Thymus (tissue), 11 donors: ENCODE data around the gene NTM. TPM values are rescaled to one million over a fixed set of nuclear protein-coding genes. Genes with fewer than 3 reads are reported as not detected.

Source experiments
- DNase-seq, 9 donors: peaks; one replicate each; pipeline ENCODE4 v3.0.0-alpha.2; 2013; ENCODE audit warnings: low spot score in 9 of 9, low read depth in 6 of 9, missing footprints in 1 of 9
- H3K27ac ChIP-seq, 2 donors: one replicate each; pipeline ENCODE4 v1.5.1; 2013; ENCODE audit warnings: control low read depth in 1 of 2, low read depth in 1 of 2, low read length in 1 of 2, mild to moderate bottlenecking in 1 of 2, moderate library complexity in 1 of 2
- H3K27me3 ChIP-seq, 2 donors: one replicate each; pipeline ENCODE4 v1.5.1; 2013; ENCODE audit warnings: low read length in 1 of 2; ENCODE audit not compliant: control insufficient read depth in 2 of 2, insufficient read depth in 1 of 2
- H3K36me3 ChIP-seq, 2 donors: one replicate each; pipeline ENCODE4 v1.5.1; 2013; ENCODE audit warnings: low read length in 1 of 2, mild to moderate bottlenecking in 1 of 2, moderate library complexity in 1 of 2; ENCODE audit not compliant: control insufficient read depth in 2 of 2, insufficient read depth in 2 of 2
- H3K4me1 ChIP-seq, 2 donors: one replicate each; pipeline ENCODE4 v1.5.1; 2013; ENCODE audit warnings: low read length in 2 of 2; ENCODE audit not compliant: control insufficient read depth in 2 of 2, insufficient read depth in 2 of 2
- H3K4me3 ChIP-seq, 2 donors: one replicate each; pipeline ENCODE4 v1.5.1; 2013; ENCODE audit warnings: low read length in 2 of 2, control low read depth in 1 of 2, mild to moderate bottlenecking in 1 of 2
- H3K9me3 ChIP-seq, 2 donors: one replicate each; pipeline ENCODE4 v1.5.1; 2013; ENCODE audit warnings: low read length in 1 of 2, mild to moderate bottlenecking in 1 of 2; ENCODE audit not compliant: control insufficient read depth in 2 of 2, insufficient read depth in 1 of 2
- WGBS: extraction: QIAGEN DNeasy Blood & Tissue Kit; methylation state at CpG from one replicate; pipeline ENCODE4 v1.1.7; 2013; 5-methylcytosine and 5-hydroxymethylcytosine counted together
- polyA plus RNA-seq: library from polyadenylated mRNA; stranded (reverse); fragments of 200-250 nt; gene quantifications from one replicate; pipeline ENCODE4 v1.2.3, GENCODE V29; 2013
- total RNA-seq: library from RNA; stranded (reverse); fragments of 120-200 nt; gene quantifications from one replicate; pipeline ENCODE4 v1.2.4, GENCODE V29; 2013
- donor health status: healthy.

Gene NTM
- total and polyA plus RNA-seq, 2 donors: 0.18 to 0.47 TPM

DNA sequence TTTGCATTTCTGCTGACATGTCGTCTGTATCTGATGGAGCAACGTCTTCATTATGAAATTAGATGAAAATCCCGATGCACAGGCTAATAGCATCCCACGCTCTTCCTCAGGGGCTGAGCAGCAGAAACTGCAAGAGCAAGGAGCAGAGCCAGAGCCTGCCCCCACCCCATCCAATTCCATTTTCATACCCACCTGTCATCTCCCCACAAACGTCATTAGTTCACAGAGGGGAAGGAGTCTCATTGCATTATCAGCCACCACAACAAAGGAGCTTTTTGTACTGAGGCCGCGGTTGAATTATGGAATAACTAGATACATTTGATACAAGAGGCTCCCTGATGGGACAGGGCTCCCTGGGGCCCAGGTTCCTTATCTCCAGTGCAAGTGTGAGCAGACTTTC is 515.0 kb downstream of the NTM start:
- DNase-seq: no peak
- Histone ChIP-seq H3K27ac (no peak overlapping the region), H3K9me3 (no peaks in the 10 kb centered on the region), H3K27me3 (no peaks in the 10 kb centered on the region), H3K4me1 (no peaks in the 10 kb centered on the region), H3K4me3 (no peak overlapping the region), H3K36me3 (no peaks in the 10 kb centered on the region)
- WGBS: 92% methylated on average over 7 of the region's 7 CpGs

DNA sequence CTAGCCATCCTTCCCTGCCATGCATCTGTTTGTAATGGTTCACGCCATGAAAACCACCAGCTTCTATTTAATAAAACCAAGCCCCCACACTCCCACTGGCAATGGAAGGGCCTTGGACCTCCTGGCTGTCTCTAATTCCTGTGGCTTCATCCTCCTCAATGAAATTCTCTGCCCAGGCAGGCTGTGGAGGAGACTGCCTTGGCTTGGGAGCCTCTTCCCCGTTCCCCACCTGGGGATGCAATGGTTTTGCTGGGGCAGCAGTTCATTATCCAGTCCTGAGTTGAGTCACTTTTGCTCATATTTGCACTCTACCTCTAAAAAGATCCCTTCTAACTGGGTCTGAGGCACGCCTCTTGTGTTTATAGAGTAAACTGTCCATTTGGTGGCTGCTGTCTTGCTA is 515.8 kb downstream of the NTM start:
- no peaks in the 10 kb centered on the region for H3K36me3 ChIP-seq
- 84% methylated on average over 3 of the region's 3 CpGs for WGBS
- no peak for DNase-seq
- no peaks in the 10 kb centered on the region for H3K9me3 ChIP-seq
- no peak overlapping the region for H3K4me3 ChIP-seq
- no peaks in the 10 kb centered on the region for H3K27me3 ChIP-seq
- H3K4me1 ChIP-seq: no peaks in the 10 kb centered on the region
- no peak overlapping the region for H3K27ac ChIP-seq

DNA sequence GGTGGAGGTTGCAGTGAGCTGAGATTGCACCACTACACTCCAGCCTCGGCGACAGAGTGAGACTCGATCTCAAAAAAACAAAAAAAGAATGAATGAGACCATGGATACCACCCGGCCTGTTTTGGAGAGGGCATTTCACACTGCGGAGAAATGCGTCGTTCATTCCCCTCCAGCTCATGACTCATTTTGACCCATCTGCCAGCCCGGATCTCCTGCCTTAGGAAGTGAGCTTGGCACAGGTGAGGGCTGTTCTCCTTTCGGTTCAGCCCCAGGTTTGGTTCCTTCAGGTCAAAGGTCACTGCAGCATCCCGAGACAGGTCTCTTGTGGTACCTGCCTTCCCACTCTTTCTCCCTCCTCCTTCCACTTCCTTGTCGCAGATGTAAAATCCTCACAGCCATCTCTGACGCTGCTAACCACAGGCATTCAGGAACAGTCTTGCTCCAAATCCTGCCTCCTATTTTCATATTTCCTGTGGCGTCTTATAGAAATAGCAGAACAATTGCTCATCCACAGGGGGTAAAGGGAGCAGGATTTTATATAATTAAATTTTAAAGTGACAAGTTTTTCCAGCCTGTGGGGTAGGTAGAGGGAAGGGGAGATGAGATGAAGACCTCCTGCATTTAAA is 517.9 kb downstream of the NTM start:
- no peak for DNase-seq
- H3K36me3 ChIP-seq: no peaks in the 10 kb centered on the region
- no peaks in the 10 kb centered on the region for H3K27me3 ChIP-seq
- no peak overlapping the region for H3K27ac ChIP-seq
- H3K4me3 ChIP-seq: no peak overlapping the region
- no peaks in the 10 kb centered on the region for H3K4me1 ChIP-seq
- WGBS: 86% methylated on average over 13 of the region's 13 CpGs
- H3K9me3 ChIP-seq: no peaks in the 10 kb centered on the region

DNA sequence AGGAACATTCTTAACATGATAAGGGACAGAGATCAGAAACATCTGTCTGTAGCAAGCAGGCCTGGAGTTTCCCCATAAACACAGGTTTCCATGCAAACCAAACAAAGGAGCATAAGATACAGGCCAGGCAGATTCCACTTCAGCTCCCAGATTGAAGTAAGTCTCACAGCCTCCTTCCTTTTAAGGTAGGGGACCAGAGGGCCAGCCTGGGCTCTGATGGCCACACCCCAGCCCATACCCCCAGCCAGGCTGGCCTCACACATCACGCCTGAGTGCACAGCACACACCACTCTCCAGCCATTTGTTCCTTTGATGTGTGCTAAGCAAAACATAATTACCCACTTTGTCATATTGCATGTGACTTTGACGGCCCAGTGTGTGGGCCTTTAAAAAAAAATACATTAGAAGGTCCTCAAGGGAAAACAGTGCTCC is 518.7 kb downstream of the NTM start:
- H3K36me3 ChIP-seq: no peaks in the 10 kb centered on the region
- no peak overlapping the region for H3K27ac ChIP-seq
- no peaks in the 10 kb centered on the region for H3K9me3 ChIP-seq
- DNase-seq: no peak
- H3K4me1 ChIP-seq: no peaks in the 10 kb centered on the region
- H3K4me3 ChIP-seq: no peak overlapping the region
- no peaks in the 10 kb centered on the region for H3K27me3 ChIP-seq
- 91% methylated on average over 2 of the region's 2 CpGs for WGBS

DNA sequence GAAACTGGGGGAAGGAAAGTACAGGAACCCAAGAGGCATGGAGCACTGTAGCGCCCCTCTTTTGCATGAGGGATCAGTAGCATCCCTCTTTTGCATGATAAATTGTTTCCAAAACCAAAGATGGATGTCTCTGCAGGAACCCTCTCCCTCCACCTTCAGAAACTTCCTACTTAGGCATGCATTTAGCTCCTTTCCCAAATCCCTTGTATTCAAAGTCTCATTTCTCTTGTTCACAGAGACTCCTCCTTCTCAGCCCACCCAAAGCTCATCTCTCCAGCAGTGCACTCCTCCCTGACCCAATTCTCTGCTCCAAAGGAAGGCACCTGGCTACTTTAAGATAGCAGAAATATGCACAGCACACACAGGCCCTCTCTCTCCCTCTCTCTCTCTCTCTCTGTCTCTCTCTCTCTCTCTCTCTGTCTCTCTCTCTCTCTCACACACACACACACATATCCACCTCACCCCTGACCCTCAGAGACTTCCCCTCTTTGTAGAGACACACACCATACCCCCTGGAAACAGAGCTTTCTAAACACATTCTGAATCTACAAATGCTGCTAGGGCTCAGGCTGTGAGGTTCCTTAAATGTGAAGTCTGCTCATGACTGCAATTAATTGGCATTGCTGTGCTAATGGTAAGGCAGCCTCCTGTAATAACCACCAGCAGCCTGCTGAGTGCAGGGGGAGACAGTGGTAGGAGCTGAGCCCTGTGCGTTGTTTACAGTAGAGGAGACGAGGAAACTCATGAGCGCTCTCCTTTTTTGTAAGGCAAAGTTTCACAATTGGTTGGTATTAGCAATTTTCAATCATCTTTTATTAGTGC is 519.6 kb downstream of the NTM start:
- no peak overlapping the region for H3K4me3 ChIP-seq
- 75% methylated on average over 4 of the region's 4 CpGs for WGBS
- H3K9me3 ChIP-seq: no peaks in the 10 kb centered on the region
- no peaks in the 10 kb centered on the region for H3K27me3 ChIP-seq
- DNase-seq: no peak
- H3K27ac ChIP-seq: no peak overlapping the region
- H3K4me1 ChIP-seq: no peaks in the 10 kb centered on the region
- H3K36me3 ChIP-seq: no peaks in the 10 kb centered on the region

DNA sequence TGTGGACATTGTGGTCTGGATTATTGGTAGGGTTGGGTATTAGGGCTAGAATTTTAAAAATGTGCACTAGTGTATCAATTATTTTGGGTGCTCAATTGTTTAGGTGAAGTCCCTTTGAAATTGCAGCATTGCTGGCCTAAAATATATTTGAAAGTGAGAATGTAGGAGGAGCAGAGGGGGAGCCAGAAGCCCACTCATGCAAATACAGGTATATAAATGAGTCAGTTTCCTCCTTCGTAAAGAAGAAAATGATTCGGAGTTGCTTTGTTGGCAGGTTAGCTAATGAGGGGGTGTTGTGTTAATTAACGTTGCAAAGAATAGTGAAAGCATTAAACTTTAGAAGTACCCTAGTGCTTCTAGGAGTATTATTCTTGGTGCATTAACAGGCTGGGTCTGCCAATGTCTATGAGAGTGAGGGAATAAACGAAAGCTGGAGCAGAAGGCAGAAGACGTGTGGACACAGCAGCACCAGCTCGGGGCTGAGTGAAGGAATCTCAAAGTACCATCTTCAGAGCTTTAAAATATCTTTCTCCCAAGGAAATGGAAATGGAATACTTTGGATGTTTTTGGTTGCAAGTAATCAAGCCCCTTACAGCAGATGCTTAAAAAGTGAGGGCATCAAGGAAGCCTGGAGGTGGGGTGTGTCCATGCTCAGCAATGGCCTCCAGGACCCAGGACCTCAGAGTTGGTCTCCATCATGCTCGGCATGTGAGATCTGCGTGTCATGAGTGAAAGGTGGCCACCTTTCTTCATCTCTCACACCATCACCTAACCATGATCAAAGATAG is 522.9 kb downstream of the NTM start:
- H3K4me3 ChIP-seq: no peak overlapping the region
- no peaks in the 10 kb centered on the region for H3K9me3 ChIP-seq
- H3K27ac ChIP-seq: no peak overlapping the region
- H3K27me3 ChIP-seq: no peaks in the 10 kb centered on the region
- no peaks in the 10 kb centered on the region for H3K4me1 ChIP-seq
- 93% methylated on average over 8 of the region's 8 CpGs for WGBS
- H3K36me3 ChIP-seq: no peaks in the 10 kb centered on the region
- DNase-seq: no peak

DNA sequence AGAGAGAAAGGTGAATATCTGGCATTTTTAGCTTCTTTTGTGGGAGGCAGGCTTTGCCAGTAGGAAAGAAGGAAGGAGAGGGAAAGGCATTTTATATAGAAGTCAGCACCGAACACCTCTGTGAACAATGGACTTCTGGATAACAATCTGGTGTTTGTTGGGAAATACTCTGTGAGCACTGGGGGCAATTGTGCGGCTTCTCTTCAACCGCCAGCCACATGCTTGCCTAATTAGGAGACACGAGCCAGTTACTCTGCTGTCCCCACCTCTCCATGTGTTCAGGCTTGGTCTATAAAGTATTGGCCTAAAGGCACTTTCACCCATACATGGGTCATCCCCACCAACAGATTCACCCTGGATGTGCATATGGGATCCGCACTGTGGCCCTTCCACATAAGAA is 523.6 kb downstream of the NTM start:
- H3K4me1 ChIP-seq: no peaks in the 10 kb centered on the region
- H3K36me3 ChIP-seq: no peaks in the 10 kb centered on the region
- no peak for DNase-seq
- no peak overlapping the region for H3K27ac ChIP-seq
- H3K27me3 ChIP-seq: no peaks in the 10 kb centered on the region
- no peaks in the 10 kb centered on the region for H3K9me3 ChIP-seq
- WGBS: 96% methylated on average over 5 of the region's 5 CpGs
- no peak overlapping the region for H3K4me3 ChIP-seq

DNA sequence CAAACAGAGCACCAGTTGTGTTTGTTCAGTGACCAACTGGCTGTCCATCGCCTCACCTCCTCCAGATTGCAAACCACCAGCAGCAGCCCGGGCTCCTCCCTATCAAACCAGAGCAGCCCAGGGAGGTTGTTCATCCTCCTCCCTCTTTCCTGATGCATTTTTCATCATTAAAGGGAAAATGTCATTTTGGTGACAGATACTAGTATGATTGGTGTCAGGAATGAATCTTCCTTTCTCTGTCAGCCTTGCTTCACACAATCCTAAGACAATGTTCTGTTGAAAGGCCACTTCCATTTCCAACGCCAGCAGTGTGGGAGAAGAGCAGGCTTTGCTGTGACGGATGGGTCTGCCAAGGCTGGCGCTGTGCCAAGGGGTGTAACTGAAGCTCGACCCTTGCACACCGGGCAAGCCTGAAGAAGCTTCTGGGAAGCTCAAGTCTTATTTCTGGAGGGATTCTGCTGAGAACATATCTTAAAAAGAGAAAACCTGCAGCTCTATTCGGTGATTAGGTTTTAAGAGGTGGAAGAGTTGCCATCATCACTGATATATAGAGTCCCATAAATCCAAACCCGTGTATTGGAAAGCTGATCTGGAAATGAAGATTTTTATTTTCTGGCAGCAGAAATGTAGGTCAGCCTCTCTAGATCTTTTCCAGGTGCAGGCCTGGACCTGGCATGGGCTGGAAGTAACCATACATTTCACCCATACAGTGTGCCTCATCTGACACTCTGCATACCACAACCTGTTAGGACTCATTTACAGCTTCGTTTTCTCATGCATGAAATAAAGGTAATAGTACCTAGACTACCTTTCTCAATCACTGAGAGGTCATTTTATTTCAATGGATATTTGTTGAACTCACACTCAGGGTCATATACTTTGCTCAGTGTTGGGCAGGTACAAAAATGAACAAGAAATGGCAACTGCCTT is 524.5 kb downstream of the NTM start:
- Histone ChIP-seq H3K4me1 (no peaks in the 10 kb centered on the region), H3K36me3 (no peaks in the 10 kb centered on the region), H3K27me3 (no peaks in the 10 kb centered on the region), H3K9me3 (no peaks in the 10 kb centered on the region), H3K4me3 (no peak overlapping the region), H3K27ac (no peak overlapping the region)
- WGBS: 83% methylated on average over 10 of the region's 10 CpGs
- DNase-seq: no peak
